C4-2B (cell line): Measurements from ENCODE around the gene AUH.

Experiments used
- CTCF ChIP-seq: fragments of 450-650 bp; conservative IDR thresholded peaks from 2 replicates; pipeline ENCODE4 v1.5.1; 2017; ENCODE audit warnings: mild to moderate bottlenecking
- ZFX ChIP-seq: fragments of 450-650 bp; IDR thresholded peaks from 2 replicates; pipeline ENCODE4 v1.6.1; 2017

GRCh38 chr9:91259162-91259561 is 102.6 kb downstream of the AUH start:
- no peak for TF ChIP-seq CTCF
- TF ChIP-seq ZFX = no peak
